Nephron (organoid): ENCODE results near the gene SRMS.
A peak's percentile ranks its signal among the peaks of the same experiment; 100 is the strongest.
"Not testable (repeated sequence)": the region's sequence is repeated elsewhere in the genome, so short reads cannot be mapped to it uniquely, and the experiment has no call there.

Experiments used
- H3K27ac Mint-ChIP-seq, 3 experiments: 2 replicates each; pipeline ENCODE4 v1.8.0; 2020; ENCODE audit warnings: mixed read lengths in 3 of 3, mild to moderate bottlenecking in 2 of 3, moderate library complexity in 1 of 3
- H3K27me3 Mint-ChIP-seq: 2 replicates; pipeline ENCODE4 v1.8.0; 2021; ENCODE audit warnings: low read depth, mild to moderate bottlenecking, moderate library complexity, mixed read lengths
- H3K36me3 Mint-ChIP-seq: 2 replicates; pipeline ENCODE4 v1.8.0; 2020; ENCODE audit warnings: low read depth, mixed read lengths
- H3K4me1 Mint-ChIP-seq: 2 replicates; pipeline ENCODE4 v1.8.0; 2020; ENCODE audit warnings: mixed read lengths
- H3K4me3 Mint-ChIP-seq, 3 experiments: 2 replicates each; pipeline ENCODE4 v1.8.0; 2020; ENCODE audit warnings: mild to moderate bottlenecking in 3 of 3, mixed read lengths in 3 of 3, moderate library complexity in 2 of 3
- H3K9me3 Mint-ChIP-seq: 2 replicates; pipeline ENCODE4 v1.8.0; 2020; ENCODE audit warnings: mixed read lengths
- TF ChIP-seq, protein P1 (sequence below), 3 experiments: fragments of 200-600 bp; sonication (generic); IDR thresholded peaks; one replicate each; pipeline ENCODE4 v1.5.0; 2021; ENCODE audit warnings: antibody characterized with exemption in 3 of 3; ENCODE audit not compliant: unreplicated experiment in 3 of 3

The SRMS gene

DNA sequence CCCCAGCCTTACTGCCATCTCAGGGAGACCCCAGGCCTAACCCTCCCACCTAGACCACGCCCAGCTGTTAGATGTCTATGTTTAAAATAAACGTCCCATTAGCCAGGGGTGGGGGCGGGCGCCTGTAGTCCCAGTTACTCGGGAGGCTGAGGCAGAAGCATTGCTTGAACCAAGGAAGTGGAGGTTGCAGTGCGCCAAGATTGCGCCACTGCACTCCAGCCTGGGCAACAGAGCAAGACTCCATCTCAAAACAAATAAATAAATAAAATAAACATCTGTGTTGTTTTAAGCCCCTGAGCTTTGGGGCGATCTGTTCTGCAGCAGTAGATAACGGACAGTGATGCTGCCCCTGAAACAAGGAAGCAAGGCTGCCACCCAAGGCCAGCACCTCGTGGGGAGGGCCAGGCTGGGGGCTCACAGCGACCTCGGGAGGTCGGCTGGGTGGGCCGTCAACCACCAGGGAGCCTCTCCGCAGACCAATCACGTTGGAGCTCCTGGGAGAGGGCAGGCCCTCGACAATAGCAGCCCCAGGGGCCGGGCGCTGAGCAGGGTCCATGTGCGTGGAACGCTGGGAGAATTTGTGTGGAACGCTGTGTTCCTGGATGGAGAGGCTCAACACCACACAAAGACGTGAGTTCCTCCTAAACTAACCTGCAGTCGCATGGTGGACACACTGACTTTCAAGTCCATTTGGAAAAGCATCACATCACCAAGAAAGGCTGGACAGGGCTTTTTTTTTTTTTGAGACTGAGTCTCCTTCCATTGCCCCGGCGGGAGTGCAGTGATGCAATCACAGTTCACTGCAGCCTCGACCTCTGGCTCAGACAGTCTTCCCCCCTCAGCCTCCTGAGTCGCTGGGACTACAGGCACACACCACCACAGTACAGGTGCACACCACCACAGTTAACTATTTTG, 27.5 kb upstream of the SRMS start:
- H3K36me3 Mint-ChIP-seq, result no peaks in the 10 kb centered on the region
- no peak overlapping the region for H3K27ac Mint-ChIP-seq
- H3K4me1 Mint-ChIP-seq, result peaks cover 4% of the 10 kb centered on the region
- TF ChIP-seq, protein P1, sequence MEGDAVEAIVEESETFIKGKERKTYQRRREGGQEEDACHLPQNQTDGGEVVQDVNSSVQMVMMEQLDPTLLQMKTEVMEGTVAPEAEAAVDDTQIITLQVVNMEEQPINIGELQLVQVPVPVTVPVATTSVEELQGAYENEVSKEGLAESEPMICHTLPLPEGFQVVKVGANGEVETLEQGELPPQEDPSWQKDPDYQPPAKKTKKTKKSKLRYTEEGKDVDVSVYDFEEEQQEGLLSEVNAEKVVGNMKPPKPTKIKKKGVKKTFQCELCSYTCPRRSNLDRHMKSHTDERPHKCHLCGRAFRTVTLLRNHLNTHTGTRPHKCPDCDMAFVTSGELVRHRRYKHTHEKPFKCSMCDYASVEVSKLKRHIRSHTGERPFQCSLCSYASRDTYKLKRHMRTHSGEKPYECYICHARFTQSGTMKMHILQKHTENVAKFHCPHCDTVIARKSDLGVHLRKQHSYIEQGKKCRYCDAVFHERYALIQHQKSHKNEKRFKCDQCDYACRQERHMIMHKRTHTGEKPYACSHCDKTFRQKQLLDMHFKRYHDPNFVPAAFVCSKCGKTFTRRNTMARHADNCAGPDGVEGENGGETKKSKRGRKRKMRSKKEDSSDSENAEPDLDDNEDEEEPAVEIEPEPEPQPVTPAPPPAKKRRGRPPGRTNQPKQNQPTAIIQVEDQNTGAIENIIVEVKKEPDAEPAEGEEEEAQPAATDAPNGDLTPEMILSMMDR (IDR thresholded peaks at IDR 0.05; ENCODE audit: unreplicated experiment in 3 of 3), result no peak
- H3K4me3 Mint-ChIP-seq, result peak overlapping the region; percentile 61 to 68 (median 61)
- peaks cover 9% of the 10 kb centered on the region for H3K27me3 Mint-ChIP-seq
- no peaks in the 10 kb centered on the region for H3K9me3 Mint-ChIP-seq

- TF ChIP-seq, protein P1 (IDR thresholded peaks at IDR 0.05; ENCODE audit: unreplicated experiment in 3 of 3), result no peak
Measured at GRCh38 chr20:63574156-63574828, 26.7 kb upstream of the SRMS start, which contains the start of gene HELZ2. Gene HELZ2, minus strand, starts transcription at chr20:63574239. Its CDS starts 1,854 bp downstream, at chr20:63572385.

GRCh38 chr20:63573647-63574131, 26.1 kb upstream of the SRMS start:
- peaks cover 9% of the 10 kb centered on the region for H3K27me3 Mint-ChIP-seq
- no peaks in the 10 kb centered on the region for H3K36me3 Mint-ChIP-seq
- peak overlapping the region; percentile 81 to 87 (median 83) for H3K4me3 Mint-ChIP-seq
- peaks cover 4% of the 10 kb centered on the region for H3K4me1 Mint-ChIP-seq
- no peak overlapping the region for H3K27ac Mint-ChIP-seq
- TF ChIP-seq, protein P1 (IDR thresholded peaks at IDR 0.05; ENCODE audit: unreplicated experiment in 3 of 3), result no peak
- H3K9me3 Mint-ChIP-seq, result no peaks in the 10 kb centered on the region

More at GRCh38 chr20:63574156-63574828, 26.7 kb upstream of the SRMS start, which contains the start of gene HELZ2:
- Mint-ChIP-seq H3K4me1 (peaks cover 4% of the 10 kb centered on the region), H3K4me3 (peak within 1 kb of the TSS; percentile 81 to 87 (median 83)), H3K9me3 (no peaks in the 10 kb centered on the region), H3K27ac (no peak within 1 kb of the TSS), H3K36me3 (no peaks in the 10 kb centered on the region), H3K27me3 (peaks cover 9% of the 10 kb centered on the region)

GRCh38 chr20:63572788-63573646, 25.5 kb upstream of the SRMS start:
- H3K9me3 Mint-ChIP-seq, result no peaks in the 10 kb centered on the region
- peak overlapping the region; percentile 81 to 87 (median 83) for H3K4me3 Mint-ChIP-seq
- TF ChIP-seq, protein P1 (IDR thresholded peaks at IDR 0.05; ENCODE audit: unreplicated experiment in 3 of 3), result no peak
- H3K36me3 Mint-ChIP-seq, result no peaks in the 10 kb centered on the region
- H3K4me1 Mint-ChIP-seq, result peaks cover 4% of the 10 kb centered on the region
- H3K27ac Mint-ChIP-seq, result no peak overlapping the region
- H3K27me3 Mint-ChIP-seq, result peaks cover 9% of the 10 kb centered on the region

- peaks cover 5% of the 10 kb centered on the region for H3K27me3 Mint-ChIP-seq
- H3K4me1 Mint-ChIP-seq, result peaks cover 4% of the 10 kb centered on the region
- no peak overlapping the region for H3K4me3 Mint-ChIP-seq
- H3K9me3 Mint-ChIP-seq, result no peaks in the 10 kb centered on the region
- no peak overlapping the region for H3K27ac Mint-ChIP-seq
- no peaks in the 10 kb centered on the region for H3K36me3 Mint-ChIP-seq
- TF ChIP-seq, protein P1 (IDR thresholded peaks at IDR 0.05; ENCODE audit: unreplicated experiment in 3 of 3), result no peak
Measured at GRCh38 chr20:63572071-63572787, 24.7 kb upstream of the SRMS start.

- not testable (repeated sequence) for H3K36me3 Mint-ChIP-seq, H3K4me3 Mint-ChIP-seq, H3K9me3 Mint-ChIP-seq, H3K27ac Mint-ChIP-seq, H3K27me3 Mint-ChIP-seq, H3K4me1 Mint-ChIP-seq
Measured at GRCh38 chr20:63571087-63571478, 23.5 kb upstream of the SRMS start.
